Left lung (tissue), 10 donors: ENCODE results near the gene PAX8. TPM values are rescaled to one million over a fixed set of nuclear protein-coding genes. Genes with fewer than 3 reads are reported as not detected.

Experiments
- ATAC-seq: fragments of 200-7000 bp; cut with Tn5 transposase; one replicate; pipeline ENCODE4 v1.9.1; 2020; ENCODE audit warnings: moderate library complexity
- DNase-seq, 4 donors: peaks; one replicate each; pipeline ENCODE4 v3.0.0-alpha.2; 2013 to 2020
- H3K27ac ChIP-seq, 2 donors: fragments of 200-600 bp; sonication (generic) in 1 of 2; one replicate each; pipeline versions ENCODE4 v1.5.0 to v1.8.0; 2020 to 2021
- H3K27me3 ChIP-seq, 2 donors: fragments of 200-600 bp; sonication (generic) in 1 of 2; one replicate each; pipeline versions ENCODE4 v1.5.0 to v1.8.0; 2020 to 2021
- H3K36me3 ChIP-seq, 2 donors: fragments of 200-600 bp; sonication (generic) in 1 of 2; one replicate each; pipeline versions ENCODE4 v1.5.0 to v1.8.0; 2020 to 2021
- H3K4me1 ChIP-seq, 2 donors: fragments of 200-600 bp; one replicate each; pipeline ENCODE4 v1.8.0; 2021
- H3K4me3 ChIP-seq, 2 donors: fragments of 200-600 bp; sonication (generic) in 1 of 2; one replicate each; pipeline versions ENCODE4 v1.5.0 to v1.8.0; 2020 to 2021; ENCODE audit warnings: mild to moderate bottlenecking in 1 of 2
- H3K9me3 ChIP-seq, 2 donors: fragments of 200-600 bp; sonication (generic) in 1 of 2; one replicate each; pipeline versions ENCODE4 v1.5.0 to v1.8.0; 2020 to 2021
- CTCF ChIP-seq, 2 donors: fragments of 200-600 bp; sonication (generic) in 1 of 2; IDR thresholded peaks; one replicate each; pipeline versions ENCODE4 v1.5.0 to v1.8.0; 2021; ENCODE audit warnings: antibody characterized with exemption in 2 of 2
- intact Hi-C, 2 donors: fragments of 100-400 bp; cut with DNase I; formaldehyde crosslinking; loops; one replicate each; pipeline versions ENCODE4 v1.11.2 to v1.14.2; 2022
- polyA plus RNA-seq, 6 donors: library from polyadenylated mRNA; unstranded; fragments of 120-200 nt; gene quantifications; one replicate each; pipeline ENCODE4 v1.2.1, GENCODE V29; 2013; ENCODE audit not compliant: insufficient read length in 6 of 6
- total RNA-seq, 2 donors: library from RNA; stranded (reverse); fragmentation: NEBNext Ultra II Directional; extraction: Animal tissue kit (Norgen Biotek cat#: 25700); gene quantifications; one replicate each; pipeline ENCODE4 v1.2.1, GENCODE V29; 2021
- donor health status: DM: no; HTN: yes; CAD: no.
- donor health status: DM: no; HTN: no; CAD: no.

The PAX8 gene
- total and polyA plus RNA-seq, 8 donors = 2.6 to 16.8 (median 6.4) TPM

- Histone ChIP-seq H3K9me3 (no peaks in the 10 kb centered on the region), H3K4me1 (peaks cover 0 to 28% of the 10 kb centered on the region in 2 donors), H3K27me3 (no peaks in the 10 kb centered on the region), H3K4me3 (no peak overlapping the region), H3K27ac (no peak overlapping the region), H3K36me3 (no peaks in the 10 kb centered on the region)
- intact Hi-C loops = no loop called here
- no peak for TF ChIP-seq CTCF (IDR thresholded peaks at IDR 0.05)
- no peak for DNase-seq
- ATAC-seq = no peak
Measured at GRCh38 chr2:113220970-113221708, 57.6 kb downstream of the PAX8 start.

GRCh38 chr2:113219889-113220641 lies 58.7 kb downstream of the PAX8 start:
- H3K4me3 ChIP-seq = no peak overlapping the region
- no peak for TF ChIP-seq CTCF (IDR thresholded peaks at IDR 0.05)
- intact Hi-C loops = no loop called here
- H3K27me3 ChIP-seq = no peaks in the 10 kb centered on the region
- peak in 1 of 4 donors; percentile 81 for DNase-seq
- H3K4me1 ChIP-seq = peaks cover 0 to 28% of the 10 kb centered on the region in 2 donors
- no peaks in the 10 kb centered on the region for H3K9me3 ChIP-seq
- H3K27ac ChIP-seq = no peak overlapping the region
- no peaks in the 10 kb centered on the region for H3K36me3 ChIP-seq
- peak; percentile 83 for ATAC-seq

- H3K27ac ChIP-seq = no peak overlapping the region
- no peak overlapping the region for H3K4me3 ChIP-seq
- TF ChIP-seq CTCF (IDR thresholded peaks at IDR 0.05) = no peak
- peaks cover 0 to 28% of the 10 kb centered on the region in 2 donors for H3K4me1 ChIP-seq
- ATAC-seq (no peak), DNase-seq (no peak)
- H3K27me3 ChIP-seq = no peaks in the 10 kb centered on the region
- no peaks in the 10 kb centered on the region for H3K36me3 ChIP-seq
- H3K9me3 ChIP-seq = no peaks in the 10 kb centered on the region
- intact Hi-C loops = no loop called here
Measured at GRCh38 chr2:113219525-113219888, 59.2 kb downstream of the PAX8 start.

- H3K9me3 ChIP-seq = no peaks in the 10 kb centered on the region
- no peak for DNase-seq
- H3K4me3 ChIP-seq = no peak overlapping the region
- intact Hi-C loops = no loop called here
- H3K4me1 ChIP-seq = peaks cover 0 to 28% of the 10 kb centered on the region in 2 donors
- no peaks in the 10 kb centered on the region for H3K36me3 ChIP-seq
- no peak for ATAC-seq
- no peak for TF ChIP-seq CTCF (IDR thresholded peaks at IDR 0.05)
- no peak overlapping the region for H3K27ac ChIP-seq
- H3K27me3 ChIP-seq = no peaks in the 10 kb centered on the region
Measured at GRCh38 chr2:113219092-113219441, 59.7 kb downstream of the PAX8 start.

- intact Hi-C loops = no loop called here
- peak in 1 of 4 donors; percentile 81 for DNase-seq
Measured at GRCh38 chr2:113218283-113219091, 60.2 kb downstream of the PAX8 start.

More at GRCh38 chr2:113218283-113219091, 60.2 kb downstream of the PAX8 start:
- peak overlapping the region; percentile 65 to 69 for H3K27ac ChIP-seq
- no peak overlapping the region for H3K4me3 ChIP-seq
- TF ChIP-seq CTCF (IDR thresholded peaks at IDR 0.05) = no peak
- H3K27me3 ChIP-seq = no peaks in the 10 kb centered on the region
- peak; percentile 75 for ATAC-seq
- no peaks in the 10 kb centered on the region for H3K9me3 ChIP-seq
- H3K36me3 ChIP-seq = no peaks in the 10 kb centered on the region
- peaks cover 0 to 28% of the 10 kb centered on the region in 2 donors for H3K4me1 ChIP-seq
